Esophagus squamous epithelium (tissue), 5 donors: ENCODE data around the gene TSPAN5. TPM values are rescaled to one million over a fixed set of nuclear protein-coding genes. Genes with fewer than 3 reads are reported as not detected.

Experiments used
- DNase-seq: peaks from one replicate; lab custom pipeline; 2025; lab: John Stamatoyannopoulos, UW
- H3K27ac ChIP-seq, 4 donors: fragments of 200-600 bp; sonication (generic); one replicate each; pipeline ENCODE4 v1.5.1; 2016 to 2019; ENCODE audit warnings: mild to moderate bottlenecking in 1 of 4
- H3K27me3 ChIP-seq, 4 donors: fragments of 200-600 bp; sonication (generic); 1 replicate in 3 of 4; 2 replicates in 1 of 4; pipeline versions ENCODE4 v1.5.1 to v1.6.0; 2017 to 2021; ENCODE audit warnings: antibody characterized with exemption in 1 of 4
- H3K36me3 ChIP-seq, 3 donors: fragments of 200-600 bp; sonication (generic); one replicate each; pipeline ENCODE4 v1.5.1; 2016 to 2019
- H3K4me1 ChIP-seq, 3 donors: fragments of 200-600 bp; sonication (generic); one replicate each; pipeline ENCODE4 v1.5.1; 2017 to 2019
- H3K4me3 ChIP-seq, 4 donors: fragments of 200-600 bp; sonication (generic); 1 replicate in 3 of 4; 2 replicates in 1 of 4; pipeline ENCODE4 v1.5.1; 2016 to 2019; ENCODE audit warnings: mild to moderate bottlenecking in 2 of 4, moderate library complexity in 1 of 4
- H3K9me3 ChIP-seq, 3 donors: fragments of 200-600 bp; sonication (generic); one replicate each; pipeline ENCODE4 v1.5.1; 2016 to 2019
- CTCF ChIP-seq, 6 experiments: fragments of 450-650 bp in 4 of 6; fragments of 200-600 bp in 2 of 6; sonication (generic) in 2 of 6; IDR thresholded peaks; one replicate each; pipeline ENCODE4 v1.5.1; 2016 to 2019; ENCODE audit warnings: antibody characterized with exemption in 6 of 6, mild to moderate bottlenecking in 4 of 6, moderate library complexity in 4 of 6
- POLR2A ChIP-seq, 4 donors: fragments of 450-650 bp; IDR thresholded peaks; one replicate each; pipeline ENCODE4 v1.6.1; 2017; ENCODE audit warnings: antibody characterized with exemption in 4 of 4, mild to moderate bottlenecking in 4 of 4, moderate library complexity in 3 of 4
- WGBS, 2 donors: methylation state at CpG; one replicate each; pipeline ENCODE4 v1.1.5; 2018; 5-methylcytosine and 5-hydroxymethylcytosine counted together
- intact Hi-C: fragments of 100-400 bp; cut with DNase I; formaldehyde crosslinking; loops from one replicate; pipeline ENCODE4 v1.15.0; 2022
- total RNA-seq, 4 donors: library from RNA; depleted of rRNA; stranded (reverse); fragments of >200 nt; gene quantifications; one replicate each; pipeline ENCODE4 v1.1.0, GENCODE V29; 2016
- donor health status: DM: yes; HTN: yes; CAD: no.

TSPAN5 gene
- total RNA-seq, 4 donors from 2014 or later, result 10.9 to 19.0 (median 13.9) TPM

GRCh38 chr4:98609934-98610333, 48.5 kb downstream of the TSPAN5 start:
- no peak for DNase-seq
- no peak for TF ChIP-seq CTCF (IDR thresholded peaks at IDR 0.05)
- TF ChIP-seq POLR2A (IDR thresholded peaks at IDR 0.05), result no peak
- WGBS, 2 donors, result 63 to 87% methylated on average over 5 of the region's 5 CpGs
- intact Hi-C loops, result no loop called here
- peaks cover 0 to 28% (median 11%) of the 10 kb centered on the region in 3 donors for H3K4me1 ChIP-seq
- no peaks in the 10 kb centered on the region for H3K27me3 ChIP-seq
- no peaks in the 10 kb centered on the region for H3K36me3 ChIP-seq
- H3K27ac ChIP-seq, result no peak overlapping the region
- H3K9me3 ChIP-seq, result no peaks in the 10 kb centered on the region
- H3K4me3 ChIP-seq, result no peak overlapping the region

- no peak for DNase-seq
- intact Hi-C loops, result no loop called here
- no peaks in the 10 kb centered on the region for H3K27me3 ChIP-seq
- no peaks in the 10 kb centered on the region for H3K36me3 ChIP-seq
- 65 to 82% methylated on average over 5 of the region's 5 CpGs for WGBS, 2 donors
- peaks cover 0 to 23% (median 11%) of the 10 kb centered on the region in 3 donors for H3K4me1 ChIP-seq
- no peak for TF ChIP-seq POLR2A (IDR thresholded peaks at IDR 0.05)
- TF ChIP-seq CTCF (IDR thresholded peaks at IDR 0.05), result no peak
- H3K9me3 ChIP-seq, result no peaks in the 10 kb centered on the region
- H3K27ac ChIP-seq, result no peak overlapping the region
- no peak overlapping the region for H3K4me3 ChIP-seq
Observed at GRCh38 chr4:98608356-98608755, 50.1 kb downstream of the TSPAN5 start.

- WGBS, 2 donors, result 73 to 83% methylated on average over 6 of the region's 6 CpGs
- H3K4me1 ChIP-seq, result peaks cover 0 to 26% (median 11%) of the 10 kb centered on the region in 3 donors
- no peaks in the 10 kb centered on the region for H3K9me3 ChIP-seq
- DNase-seq, result no peak
- no peaks in the 10 kb centered on the region for H3K27me3 ChIP-seq
- H3K4me3 ChIP-seq, result no peak overlapping the region
- intact Hi-C loops, result no loop called here
- TF ChIP-seq POLR2A (IDR thresholded peaks at IDR 0.05), result no peak
- no peak for TF ChIP-seq CTCF (IDR thresholded peaks at IDR 0.05)
- H3K36me3 ChIP-seq, result no peaks in the 10 kb centered on the region
- no peak overlapping the region for H3K27ac ChIP-seq
Observed at GRCh38 chr4:98606894-98607293, 51.5 kb downstream of the TSPAN5 start.

GRCh38 chr4:98605216-98605615, 53.2 kb downstream of the TSPAN5 start:
- DNase-seq, result no peak
- Histone ChIP-seq H3K27ac (no peak overlapping the region), H3K27me3 (no peaks in the 10 kb centered on the region), H3K36me3 (no peaks in the 10 kb centered on the region), H3K4me3 (no peak overlapping the region), H3K4me1 (peaks cover 0 to 17% (median 3%) of the 10 kb centered on the region in 3 donors), H3K9me3 (peaks cover 0 to 5% (median 0%) of the 10 kb centered on the region in 3 donors)
- no peak for TF ChIP-seq POLR2A (IDR thresholded peaks at IDR 0.05)
- TF ChIP-seq CTCF (IDR thresholded peaks at IDR 0.05), result no peak
- intact Hi-C loops, result no loop called here
- WGBS, 2 donors, result 89 to 100% methylated on average over 3 of the region's 3 CpGs

GRCh38 chr4:98604723-98605122, 53.7 kb downstream of the TSPAN5 start:
- Histone ChIP-seq H3K36me3 (no peaks in the 10 kb centered on the region), H3K4me1 (peaks cover 0 to 17% (median 2%) of the 10 kb centered on the region in 3 donors), H3K27ac (no peak overlapping the region), H3K27me3 (no peaks in the 10 kb centered on the region), H3K9me3 (peaks cover 0 to 5% (median 0%) of the 10 kb centered on the region in 3 donors), H3K4me3 (no peak overlapping the region)
- WGBS, 2 donors, result 86 to 96% methylated on average over 1 of the region's 1 CpG
- TF ChIP-seq CTCF (IDR thresholded peaks at IDR 0.05), result no peak
- TF ChIP-seq POLR2A (IDR thresholded peaks at IDR 0.05), result no peak
- no peak for DNase-seq
- intact Hi-C loops, result no loop called here
